IMR-90 (cell line): Measurements from ENCODE around the gene ISLR2. TPM values are rescaled to one million over a fixed set of nuclear protein-coding genes. Genes with fewer than 3 reads are reported as not detected.

Experiments used
- ATAC-seq: fragments of 200-7000 bp; cut with Tn5 transposase; 2 replicates; pipeline ENCODE4 v1.9.1; 2020; ENCODE audit warnings: low read depth, mild to moderate bottlenecking, moderate library complexity
- BruUV-seq: library from RNA; stranded (reverse); fragments of 400-500 nt; replicated peaks from 2 replicates; lab custom pipeline; 2021; lab: Mats Ljungman, UMichigan
- CTCF ChIA-PET: fragments of 300-600 bp; formaldehyde crosslinking; extraction: SDS; loops from one replicate; lab custom pipeline; 2021; ENCODE audit warnings: antibody characterized with exemption; lab: Yijun Ruan, JAX
- POLR2A ChIA-PET: fragments of 300-600 bp; sonication (Branson Sonifier 250); formaldehyde crosslinking; loops from one replicate; lab custom pipeline; 2022; ENCODE audit warnings: antibody characterized with exemption; ENCODE audit not compliant: unreplicated experiment; lab: Charles Lee
- DNase-seq: peaks from one replicate; pipeline ENCODE4 v3.0.0; 2013
- H2AFZ ChIP-seq: replicated peaks from 2 replicates; pipeline ENCODE3; 2013; ENCODE audit warnings: low read length, mild to moderate bottlenecking; ENCODE audit not compliant: poor library complexity
- H2AK5ac ChIP-seq: 2 replicates; pipeline ENCODE4 v1.6.1; 2013; ENCODE audit warnings: low read depth, low read length, inconsistent platforms
- H2AK9ac ChIP-seq: replicated peaks from 2 replicates; pipeline ENCODE3; 2013; ENCODE audit warnings: mild to moderate bottlenecking, low read depth, low read length, moderate library complexity; ENCODE audit not compliant: poor library complexity
- H2BK120ac ChIP-seq: 2 replicates; pipeline ENCODE4 v1.6.1; 2013; ENCODE audit warnings: low read depth, low read length, inconsistent platforms
- H2BK15ac ChIP-seq: 3 replicates; pipeline ENCODE4 v1.6.1; 2013; ENCODE audit warnings: low read depth, low read length, inconsistent platforms
- H2BK20ac ChIP-seq: 2 replicates; pipeline ENCODE4 v1.6.1; 2013; ENCODE audit warnings: low read depth, mild to moderate bottlenecking, inconsistent platforms, low read length, moderate library complexity
- H2BK5ac ChIP-seq: 2 replicates; pipeline ENCODE4 v1.6.1; 2013; ENCODE audit warnings: mild to moderate bottlenecking, low read depth, low read length, inconsistent platforms; ENCODE audit not compliant: poor library complexity, severe bottlenecking
- H3K14ac ChIP-seq: replicated peaks from 2 replicates; pipeline ENCODE4 v1.6.1; 2013; ENCODE audit warnings: low read depth, low read length, inconsistent platforms
- H3K18ac ChIP-seq: 2 replicates; pipeline ENCODE4 v1.6.1; 2013; ENCODE audit warnings: low read depth, low read length, control low read depth
- H3K23ac ChIP-seq: 2 replicates; pipeline ENCODE4 v1.6.1; 2013; ENCODE audit warnings: low read depth, low read length, inconsistent platforms
- H3K27ac ChIP-seq: 2 replicates; pipeline ENCODE4 v1.5.1; 2013; ENCODE audit warnings: mild to moderate bottlenecking, control low read depth, low read length; ENCODE audit not compliant: insufficient read depth
- H3K27me3 ChIP-seq: 2 replicates; pipeline ENCODE4 v1.6.1; 2013; ENCODE audit warnings: low read length; ENCODE audit not compliant: control insufficient read depth, insufficient read depth
- H3K36me3 ChIP-seq: 2 replicates; pipeline ENCODE4 v1.6.1; 2013; ENCODE audit warnings: low read length, mixed read lengths; ENCODE audit not compliant: control insufficient read depth, insufficient read depth
- H3K4ac ChIP-seq: 2 replicates; pipeline ENCODE4 v1.6.1; 2013; ENCODE audit warnings: low read depth, low read length, inconsistent platforms
- H3K4me1 ChIP-seq: 2 replicates; pipeline ENCODE4 v1.6.1; 2013; ENCODE audit warnings: low read length, mixed read lengths; ENCODE audit not compliant: control insufficient read depth, insufficient read depth
- H3K4me2 ChIP-seq: 2 replicates; pipeline ENCODE4 v1.6.1; 2013; ENCODE audit warnings: low read depth, mild to moderate bottlenecking, control low read depth, low read length, moderate library complexity
- H3K4me3 ChIP-seq: 2 replicates; pipeline ENCODE4 v1.5.1; 2013; ENCODE audit warnings: low read depth, mild to moderate bottlenecking, control low read depth, low read length, moderate library complexity; ENCODE audit not compliant: insufficient read depth
- H3K56ac ChIP-seq: 2 replicates; pipeline ENCODE4 v1.6.1; 2013; ENCODE audit warnings: low read length, inconsistent platforms; ENCODE audit not compliant: insufficient read depth; ENCODE audit errors: extremely low read depth
- H3K79me1 ChIP-seq, 2 experiments: 2 replicates each; pipeline ENCODE4 v1.6.1; 2013; ENCODE audit warnings: low read length in 2 of 2, inconsistent platforms in 1 of 2, low read depth in 1 of 2
- H3K9ac ChIP-seq: 2 replicates; pipeline ENCODE4 v1.6.1; 2013; ENCODE audit warnings: low read depth, low read length, control low read depth
- H3K9me1 ChIP-seq: 2 replicates; pipeline ENCODE4 v1.6.1; 2013; ENCODE audit warnings: low read length, inconsistent platforms; ENCODE audit not compliant: insufficient read depth
- H3K9me3 ChIP-seq: 2 replicates; pipeline ENCODE4 v1.6.1; 2013; ENCODE audit warnings: low read length; ENCODE audit not compliant: control insufficient read depth, insufficient read depth
- H4K20me1 ChIP-seq: 2 replicates; pipeline ENCODE4 v1.6.1; 2013; ENCODE audit warnings: low read length, inconsistent platforms; ENCODE audit not compliant: insufficient read depth
- H4K5ac ChIP-seq: 2 replicates; pipeline ENCODE4 v1.6.1; 2013; ENCODE audit warnings: mild to moderate bottlenecking, low read depth, low read length, control low read depth
- H4K8ac ChIP-seq, 2 experiments: 2 replicates each; pipeline ENCODE4 v1.6.1; 2013; ENCODE audit warnings: low read depth in 2 of 2, low read length in 2 of 2, control low read depth in 1 of 2, inconsistent platforms in 1 of 2
- H4K91ac ChIP-seq: 2 replicates; pipeline ENCODE4 v1.6.1; 2013; ENCODE audit warnings: low read depth, low read length, inconsistent platforms; ENCODE audit not compliant: insufficient read depth
- BHLHE40 ChIP-seq: fragments of 150-350 bp; IDR thresholded peaks from 2 replicates; pipeline ENCODE4 v1.6.1; 2016; ENCODE audit warnings: mild to moderate bottlenecking, low read depth, low read length
- CEBPB ChIP-seq: IDR thresholded peaks from 2 replicates; pipeline ENCODE4 v1.6.1; 2012; ENCODE audit warnings: low read depth, low read length, improper control_type of control experiment
- CHD1 ChIP-seq: IDR thresholded peaks from 2 replicates; pipeline ENCODE4 v1.6.1; 2012; ENCODE audit warnings: low read depth, low read length, improper control_type of control experiment
- FOS ChIP-seq: fragments of 150-350 bp; IDR thresholded peaks from 2 replicates; pipeline ENCODE4 v1.6.1; 2016; ENCODE audit warnings: low read depth, low read length
- MAFK ChIP-seq: IDR thresholded peaks from 2 replicates; pipeline ENCODE4 v1.6.1; 2012; ENCODE audit warnings: low read depth, low read length, improper control_type of control experiment
- MAZ ChIP-seq: IDR thresholded peaks from 2 replicates; pipeline ENCODE4 v1.6.1; 2012; ENCODE audit warnings: low read depth, mild to moderate bottlenecking, low read length, improper control_type of control experiment, moderate library complexity, borderline replicate concordance
- MXI1 ChIP-seq: IDR thresholded peaks from 2 replicates; pipeline ENCODE4 v1.6.1; 2012; ENCODE audit warnings: low read depth, mild to moderate bottlenecking, low read length, moderate library complexity, borderline replicate concordance
- NFE2L2 ChIP-seq: fragments of 150-350 bp; IDR thresholded peaks from 2 replicates; pipeline ENCODE4 v1.6.1; 2016; ENCODE audit warnings: low read depth, mild to moderate bottlenecking, low read length
- POLR2A ChIP-seq: IDR thresholded peaks from 2 replicates; pipeline ENCODE4 v1.6.1; 2012; ENCODE audit warnings: mild to moderate bottlenecking, low read depth, low read length
- RAD21 ChIP-seq: IDR thresholded peaks from 2 replicates; pipeline ENCODE4 v1.6.1; 2012; ENCODE audit warnings: low read length, improper control_type of control experiment
- RCOR1 ChIP-seq: IDR thresholded peaks from 2 replicates; pipeline ENCODE4 v1.6.1; 2012; ENCODE audit warnings: mild to moderate bottlenecking, low read length, improper control_type of control experiment; ENCODE audit not compliant: insufficient replicate concordance
- RFX5 ChIP-seq: IDR thresholded peaks from 2 replicates; pipeline ENCODE4 v1.8.0; 2012; ENCODE audit warnings: low read depth, mild to moderate bottlenecking, low read length, moderate library complexity
- SMC3 ChIP-seq: fragments of 150-350 bp; IDR thresholded peaks from 2 replicates; pipeline ENCODE4 v1.6.1; 2016; ENCODE audit warnings: low read depth, mild to moderate bottlenecking, antibody characterized with exemption, low read length, moderate library complexity
- WGBS, 2 experiments: methylation state at CpG; one replicate each; pipeline versions ENCODE4 v1.1.5 to v1.1.7; 2013; ENCODE audit warnings: missing lambda C conversion rate in 2 of 2; ENCODE audit not compliant: insufficient read length in 1 of 2; ENCODE audit errors: extremely low coverage in 2 of 2; 5-methylcytosine and 5-hydroxymethylcytosine counted together
- dilution Hi-C: fragments of 300-500 bp; cut with HindIII; formaldehyde crosslinking; loops from one replicate; pipeline ENCODE4 v1.14.3; 2018; ENCODE audit warnings: low sequenced_read_pairs; ENCODE audit not compliant: unreplicated experiment
- in situ Hi-C: fragments of 300-500 bp; cut with MboI; formaldehyde crosslinking; loops from 3 replicates; pipeline ENCODE4 v1.14.3; 2019; ENCODE audit warnings: low sequenced_read_pairs, inconsistent platforms, mixed read lengths
- intact Hi-C: fragments of 100-400 bp; cut with micrococcal nuclease; formaldehyde crosslinking; loops from 2 replicates; pipeline ENCODE4 v1.10.0; 2022
- polyA plus RNA-seq, 3 experiments: library from polyadenylated mRNA; depleted of rRNA; stranded (reverse); fragments of >200 nt; gene quantifications; 2 replicates each; pipeline ENCODE4 v1.2.3, GENCODE V29; 2012; ENCODE audit warnings: low replicate concordance in 1 of 3
- total RNA-seq: library from RNA; depleted of rRNA; stranded (reverse); fragments of >200 nt; gene quantifications from 2 replicates; pipeline ENCODE4 v1.2.3, GENCODE V29; 2012
- TF ChIP-seq, protein P1 (sequence below): fragments of 150-350 bp; IDR thresholded peaks from 2 replicates; pipeline ENCODE4 v1.6.1; 2016; ENCODE audit warnings: low read depth, mild to moderate bottlenecking, low read length, moderate library complexity, borderline replicate concordance
- TF ChIP-seq, protein P2 (sequence below): conservative IDR thresholded peaks from 2 replicates; pipeline ENCODE4 v1.5.1; 2012; ENCODE audit warnings: mild to moderate bottlenecking, low read depth, low read length, improper control_type of control experiment

ISLR2 gene
- total and polyA plus RNA-seq, 2 of the 4 experiments (the other 2 are of a cell fraction): not detected

DNA sequence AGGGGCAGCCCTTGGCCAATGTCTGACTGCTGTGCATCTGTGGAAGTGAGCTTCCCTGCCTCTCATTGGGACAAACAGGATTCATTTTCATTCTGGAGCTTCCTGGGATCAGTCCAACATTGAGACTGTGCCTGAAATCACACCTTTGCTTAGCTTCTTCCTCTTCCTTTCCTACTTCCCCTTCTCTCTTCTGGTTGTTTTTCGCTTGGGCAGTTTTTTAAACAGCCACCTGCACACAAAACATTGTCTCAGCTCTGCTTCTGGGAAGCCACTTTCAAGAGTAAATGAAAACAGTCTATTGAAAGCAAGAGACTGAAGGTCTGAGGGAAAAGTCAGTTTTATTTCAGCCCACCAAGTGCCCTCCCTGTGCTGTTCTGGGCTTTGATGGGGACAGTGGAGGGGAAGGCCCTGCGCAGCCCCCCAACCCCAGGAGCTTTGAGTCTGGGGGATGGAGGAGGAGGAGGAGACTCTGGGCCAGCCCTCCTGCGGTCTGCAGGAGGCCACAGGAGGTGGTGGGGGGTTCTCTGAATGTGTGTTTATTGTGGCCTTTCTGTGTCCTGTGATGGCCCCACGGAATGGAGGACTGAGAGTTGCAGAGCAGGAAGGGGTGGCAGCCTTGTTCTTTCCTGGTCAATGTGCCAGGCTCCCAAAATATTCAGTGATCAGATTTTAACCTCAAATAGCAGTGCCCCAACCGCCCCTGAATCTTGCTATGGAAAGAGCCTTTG lies 7.8 kb upstream of the ISLR2 start:
- H3K4me2 ChIP-seq: no peak overlapping the region
- no peak overlapping the region for H3K27ac ChIP-seq
- H4K8ac ChIP-seq: no peak overlapping the region
- WGBS, 2 experiments: no CpG with 5 or more reads among the region's 5 CpGs
- H3K9me3 ChIP-seq: no peaks in the 10 kb centered on the region
- H2AFZ ChIP-seq: no peak overlapping the region
- no peak overlapping the region for H3K14ac ChIP-seq
- dilution Hi-C loops (no loop called here), in situ Hi-C loops (loop anchor here (25.0 kb wide), 1 partner anchor 1485 kb away; no protein-coding TSS in a partner anchor), intact Hi-C loops (no loop called here)
- H3K9me1 ChIP-seq: no peaks in the 10 kb centered on the region
- no peak overlapping the region for H4K5ac ChIP-seq
- no peak overlapping the region for H4K91ac ChIP-seq
- ChIA-PET POLR2A (no interaction called here), CTCF (interaction anchor here (1.2 to 1.3 kb wide), 2 partner anchors 150 to 185 kb away, joined by 4 to 6 read pairs; no protein-coding TSS in a partner anchor)
- H3K56ac ChIP-seq: no peak overlapping the region
- H2BK5ac ChIP-seq: no peak overlapping the region
- TF ChIP-seq MAZ (no peak), SMC3 (no peak), MXI1 (no peak), CEBPB (no peak), POLR2A (no peak), FOS (no peak), RCOR1 (no peak), BHLHE40 (no peak), CHD1 (no peak), RFX5 (no peak), NFE2L2 (no peak), RAD21 (no peak), MAFK (no peak)
- TF ChIP-seq, protein P1, sequence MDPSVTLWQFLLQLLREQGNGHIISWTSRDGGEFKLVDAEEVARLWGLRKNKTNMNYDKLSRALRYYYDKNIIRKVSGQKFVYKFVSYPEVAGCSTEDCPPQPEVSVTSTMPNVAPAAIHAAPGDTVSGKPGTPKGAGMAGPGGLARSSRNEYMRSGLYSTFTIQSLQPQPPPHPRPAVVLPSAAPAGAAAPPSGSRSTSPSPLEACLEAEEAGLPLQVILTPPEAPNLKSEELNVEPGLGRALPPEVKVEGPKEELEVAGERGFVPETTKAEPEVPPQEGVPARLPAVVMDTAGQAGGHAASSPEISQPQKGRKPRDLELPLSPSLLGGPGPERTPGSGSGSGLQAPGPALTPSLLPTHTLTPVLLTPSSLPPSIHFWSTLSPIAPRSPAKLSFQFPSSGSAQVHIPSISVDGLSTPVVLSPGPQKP: no peak
- TF ChIP-seq, protein P2, sequence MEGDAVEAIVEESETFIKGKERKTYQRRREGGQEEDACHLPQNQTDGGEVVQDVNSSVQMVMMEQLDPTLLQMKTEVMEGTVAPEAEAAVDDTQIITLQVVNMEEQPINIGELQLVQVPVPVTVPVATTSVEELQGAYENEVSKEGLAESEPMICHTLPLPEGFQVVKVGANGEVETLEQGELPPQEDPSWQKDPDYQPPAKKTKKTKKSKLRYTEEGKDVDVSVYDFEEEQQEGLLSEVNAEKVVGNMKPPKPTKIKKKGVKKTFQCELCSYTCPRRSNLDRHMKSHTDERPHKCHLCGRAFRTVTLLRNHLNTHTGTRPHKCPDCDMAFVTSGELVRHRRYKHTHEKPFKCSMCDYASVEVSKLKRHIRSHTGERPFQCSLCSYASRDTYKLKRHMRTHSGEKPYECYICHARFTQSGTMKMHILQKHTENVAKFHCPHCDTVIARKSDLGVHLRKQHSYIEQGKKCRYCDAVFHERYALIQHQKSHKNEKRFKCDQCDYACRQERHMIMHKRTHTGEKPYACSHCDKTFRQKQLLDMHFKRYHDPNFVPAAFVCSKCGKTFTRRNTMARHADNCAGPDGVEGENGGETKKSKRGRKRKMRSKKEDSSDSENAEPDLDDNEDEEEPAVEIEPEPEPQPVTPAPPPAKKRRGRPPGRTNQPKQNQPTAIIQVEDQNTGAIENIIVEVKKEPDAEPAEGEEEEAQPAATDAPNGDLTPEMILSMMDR: no peak
- ATAC-seq: no peak
- H3K27me3 ChIP-seq: peaks cover 72% of the 10 kb centered on the region
- no peak overlapping the region for H3K9ac ChIP-seq
- H2AK9ac ChIP-seq: no peak overlapping the region
- no TSS peak for BruUV-seq
- no peak overlapping the region for H2BK20ac ChIP-seq
- no peak overlapping the region for H3K23ac ChIP-seq
- H3K4me1 ChIP-seq: no peaks in the 10 kb centered on the region; the same call in 1 of the 2 replicates
- no peak overlapping the region for H2BK15ac ChIP-seq
- no peak overlapping the region for H2AK5ac ChIP-seq
- H2BK120ac ChIP-seq: no peak overlapping the region
- H3K36me3 ChIP-seq: no peaks in the 10 kb centered on the region
- no peak overlapping the region for H3K18ac ChIP-seq
- H3K79me1 ChIP-seq: no peaks in the 10 kb centered on the region
- no peak overlapping the region for H3K4ac ChIP-seq
- DNase-seq: no peak
- H4K20me1 ChIP-seq: no peaks in the 10 kb centered on the region
- H3K4me3 ChIP-seq: no peak overlapping the region
